Calu3 (cell line): Measurements from ENCODE around the gene OR52K1. TPM values are rescaled to one million over a fixed set of nuclear protein-coding genes. Genes with fewer than 3 reads are reported as not detected.
A peak's percentile ranks its signal among the peaks of the same experiment; 100 is the strongest.

Experiments used
- BruUV-seq: library from RNA; stranded (reverse); fragments of 400-500 nt; replicated peaks from 2 replicates; lab custom pipeline; 2021; lab: Mats Ljungman, UMichigan
- CTCF ChIA-PET: fragments of 300-600 bp; sonication (Branson Sonifier 250); formaldehyde crosslinking; loops from one replicate; lab custom pipeline; 2022; ENCODE audit warnings: antibody characterized with exemption; lab: Charles Lee
- DNase-seq: peaks from one replicate; pipeline ENCODE4 v3.0.0; 2022
- H3K27ac Mint-ChIP-seq: one replicate; pipeline ENCODE4 v1.8.0; 2022; ENCODE audit warnings: mixed read lengths; ENCODE audit not compliant: unreplicated experiment
- H3K27me3 Mint-ChIP-seq: one replicate; pipeline ENCODE4 v1.8.0; 2022; ENCODE audit warnings: mixed read lengths; ENCODE audit not compliant: unreplicated experiment
- H3K36me3 Mint-ChIP-seq: one replicate; pipeline ENCODE4 v1.8.0; 2022; ENCODE audit warnings: mild to moderate bottlenecking, moderate library complexity, mixed read lengths; ENCODE audit not compliant: insufficient read depth, unreplicated experiment
- H3K4me1 Mint-ChIP-seq: one replicate; pipeline ENCODE4 v1.8.0; 2022; ENCODE audit warnings: mild to moderate bottlenecking, low read depth, mixed read lengths; ENCODE audit not compliant: unreplicated experiment
- H3K4me3 Mint-ChIP-seq: one replicate; pipeline ENCODE4 v1.8.0; 2022; ENCODE audit warnings: mild to moderate bottlenecking, low read depth, moderate library complexity, mixed read lengths; ENCODE audit not compliant: unreplicated experiment
- H3K9me3 Mint-ChIP-seq: one replicate; pipeline ENCODE4 v1.8.0; 2022; ENCODE audit warnings: low read depth, mixed read lengths; ENCODE audit not compliant: unreplicated experiment
- CTCF ChIP-seq: fragments of 200-600 bp; IDR thresholded peaks from one replicate; pipeline ENCODE4 v1.8.0; 2022; ENCODE audit warnings: antibody characterized with exemption; ENCODE audit not compliant: unreplicated experiment
- intact Hi-C: fragments of 100-400 bp; cut with micrococcal nuclease; formaldehyde crosslinking; loops from one replicate; pipeline ENCODE4 v1.10.0; 2022; ENCODE audit not compliant: unreplicated experiment
- total RNA-seq: library from RNA; stranded (reverse); gene quantifications from 2 replicates; pipeline ENCODE4 v1.2.3, GENCODE V29; 2022

Gene OR52K1
- total RNA-seq, 1 experiment from 2014 or later = not detected

GRCh38 chr11:4539603-4540219 is 57.3 kb downstream of the OR52K1 start:
- CTCF ChIA-PET = interaction anchor here (0.6 to 3.3 kb wide), 5 partner anchors 43 to 358 kb away, joined by 3 to 53 read pairs (median 4); partner anchors contain the start of gene TRIM21
- peaks cover 43% of the 10 kb centered on the region for H3K27me3 Mint-ChIP-seq
- no peaks in the 10 kb centered on the region for H3K36me3 Mint-ChIP-seq
- H3K27ac Mint-ChIP-seq = no peak overlapping the region
- peak; percentile 73 for DNase-seq
- peak; percentile 46 for TF ChIP-seq CTCF
- BruUV-seq = no TSS peak
- intact Hi-C loops = loop anchor here (1.0 kb wide), 2 partner anchors 42 to 352 kb away; no protein-coding TSS in a partner anchor
- no peaks in the 10 kb centered on the region for H3K9me3 Mint-ChIP-seq
- H3K4me3 Mint-ChIP-seq = no peak overlapping the region
- H3K4me1 Mint-ChIP-seq = no peaks in the 10 kb centered on the region

- CTCF ChIA-PET = no interaction called here
- Mint-ChIP-seq H3K4me1 (no peaks in the 10 kb centered on the region), H3K4me3 (no peak overlapping the region), H3K27ac (no peak overlapping the region), H3K9me3 (no peaks in the 10 kb centered on the region), H3K27me3 (peaks cover 34% of the 10 kb centered on the region), H3K36me3 (no peaks in the 10 kb centered on the region)
- no peak for DNase-seq
- no peak for TF ChIP-seq CTCF
- no TSS peak for BruUV-seq
- intact Hi-C loops = no loop called here
Observed at GRCh38 chr11:4541071-4541470, 58.6 kb downstream of the OR52K1 start.

Other genes with a start within 250 kb of the OR52K1 start
- gene OR52B4, start 114.3 kb upstream of the OR52K1 start, total RNA-seq = not detected in 2 replicates
- gene TRIM21, start 88.9 kb upstream of the OR52K1 start, total RNA-seq = 19.1 and 30.2 TPM in 2 replicates
- not detected in 2 replicates for gene OR52K2, start 33.4 kb upstream of the OR52K1 start, total RNA-seq
- gene OR52M1, start 62.5 kb downstream of the OR52K1 start, total RNA-seq = not detected in 2 replicates
- not detected in 2 replicates for gene OR52I2, start 99.1 kb downstream of the OR52K1 start, total RNA-seq
- gene OR52I1, start 111.4 kb downstream of the OR52K1 start, total RNA-seq = not detected in 2 replicates
- gene TRIM68, start 125.6 kb downstream of the OR52K1 start, total RNA-seq = 12.7 and 14.5 TPM in 2 replicates
- not detected in 2 replicates for gene OR51D1, start 154.8 kb downstream of the OR52K1 start, total RNA-seq
- gene OR51E1, start 161.3 kb downstream of the OR52K1 start, total RNA-seq = not detected in 2 replicates
- not detected in 2 replicates for gene OR51E2, start 215.2 kb downstream of the OR52K1 start, total RNA-seq
- gene MMP26, start 222.1 kb downstream of the OR52K1 start, total RNA-seq = not detected in 2 replicates